GM18505 (cell line): Measurements from ENCODE around the gene KLHL40.
"Not testable (repeated sequence)": the region's sequence is repeated elsewhere in the genome, so short reads cannot be mapped to it uniquely, and the experiment has no call there.

Experiments used
- ATAC-seq: cut with Tn5 transposase; IDR thresholded peaks from one replicate; pipeline ENCODE4 v1.9.1; 2021; ENCODE audit not compliant: unreplicated experiment
- POLR2A ChIP-seq: IDR thresholded peaks from 4 replicates; pipeline ENCODE4 v1.6.1; 2011; ENCODE audit warnings: borderline replicate concordance; ENCODE audit not compliant: insufficient read depth, insufficient read length; ENCODE audit errors: extremely low read depth

Gene KLHL40

DNA sequence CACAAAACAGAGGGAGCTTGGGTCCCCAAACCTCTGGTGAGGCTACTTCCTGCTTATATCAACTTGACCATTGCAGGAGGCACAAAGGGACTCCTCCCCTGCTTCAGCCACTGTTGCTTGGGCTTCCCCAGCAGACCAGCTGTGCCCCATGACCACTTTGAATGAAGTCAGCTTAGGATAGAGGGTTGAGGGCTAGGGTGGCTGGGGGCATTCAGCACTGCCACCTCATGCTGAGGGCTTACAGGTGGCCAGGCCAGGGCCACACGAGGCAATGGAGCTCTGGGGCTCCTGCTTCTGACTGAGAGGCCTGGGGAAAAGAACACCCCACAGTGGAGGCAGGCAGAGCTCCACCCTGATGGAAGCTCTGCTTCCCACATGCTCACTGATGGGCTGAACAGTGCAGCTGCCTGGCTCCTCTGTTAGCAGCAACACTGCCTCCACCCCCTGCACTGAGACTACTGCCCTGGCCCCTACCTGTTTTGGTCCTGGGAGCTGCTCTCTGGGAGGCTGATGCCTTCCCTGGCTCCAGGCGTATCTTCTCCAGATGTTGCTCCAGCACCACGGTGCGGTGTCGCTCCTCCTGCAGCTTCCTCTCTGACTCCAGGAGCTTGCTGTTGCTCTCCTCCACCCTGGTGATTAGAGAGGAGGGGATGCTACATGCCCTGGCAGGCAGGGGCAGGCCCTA, 27.5 kb downstream of the KLHL40 start:
- no peak for TF ChIP-seq POLR2A

DNA sequence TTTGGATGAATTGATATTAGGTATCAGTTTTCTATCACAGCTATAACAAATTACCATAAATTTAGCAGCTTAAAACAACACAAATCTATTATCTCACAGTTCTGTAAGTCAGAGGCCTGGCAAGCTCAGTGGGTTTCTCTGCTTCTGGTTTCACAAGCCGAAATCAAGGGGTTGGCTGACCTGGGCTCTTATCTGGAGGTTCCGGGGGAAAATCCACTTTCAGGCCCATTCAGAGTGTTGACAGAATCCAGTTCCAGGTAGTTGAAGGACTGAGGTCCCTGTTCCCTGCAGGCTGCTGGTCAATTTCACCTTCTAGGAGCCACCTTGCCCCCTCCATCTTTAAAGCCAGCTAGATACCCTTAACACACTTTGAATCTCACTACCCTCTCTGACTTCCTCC, 28.4 kb downstream of the KLHL40 start:
- TF ChIP-seq POLR2A, result no peak
- no peak for ATAC-seq

More for the DNA sequence above, 27.5 kb downstream of the KLHL40 start:
- no peak for ATAC-seq

DNA sequence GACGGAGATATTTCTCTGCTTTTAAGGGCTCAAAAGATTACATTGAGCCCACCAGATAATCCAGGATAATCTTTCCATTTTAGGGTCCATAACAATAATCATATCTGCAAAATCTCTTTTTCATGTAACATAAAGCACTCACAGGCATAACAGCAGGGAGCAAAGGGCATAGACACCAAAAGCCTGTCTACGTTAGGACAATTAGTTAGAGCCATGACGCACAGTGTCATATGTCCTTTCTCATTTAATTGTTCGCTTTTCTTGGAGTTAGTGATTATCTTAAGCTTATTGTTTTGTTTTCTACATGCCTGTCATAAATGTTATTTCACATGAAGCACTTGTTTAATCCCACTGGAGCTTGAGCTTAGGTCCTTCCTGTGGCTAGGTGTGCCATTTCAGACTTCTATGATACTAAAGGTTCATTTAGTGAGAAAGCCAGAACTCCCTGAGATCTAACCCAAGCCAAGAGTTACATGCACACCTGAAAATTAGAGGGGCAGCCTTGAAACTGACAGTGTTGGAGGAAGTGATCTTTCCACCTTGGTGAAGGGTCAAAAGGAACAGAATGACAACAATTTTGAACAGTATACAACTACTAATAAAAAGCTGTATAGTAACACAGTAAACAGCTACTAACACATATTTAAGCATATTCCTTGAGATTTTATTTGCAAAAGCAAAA, 29.0 kb downstream of the KLHL40 start:
- no peak for TF ChIP-seq POLR2A
- no peak for ATAC-seq

DNA sequence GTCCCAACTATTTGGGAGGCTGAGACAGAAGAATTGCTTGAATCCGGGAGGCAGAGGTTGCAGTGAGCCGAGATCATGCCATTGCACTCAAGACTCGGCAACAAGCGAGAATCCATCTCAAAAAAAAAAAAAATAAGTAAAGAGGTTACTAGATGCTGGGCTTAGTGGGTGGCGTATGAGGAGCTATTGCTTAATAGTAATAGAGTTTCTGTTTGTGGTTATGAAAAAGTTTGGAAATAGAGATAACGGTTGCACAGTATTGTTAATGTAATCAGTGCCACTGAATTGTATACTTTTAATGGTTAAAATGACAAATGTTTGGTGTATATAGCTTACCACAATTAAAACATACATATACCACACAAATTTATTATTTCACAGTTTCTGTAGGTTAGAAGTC, 32.0 kb downstream of the KLHL40 start:
- no peak for ATAC-seq
- no peak for TF ChIP-seq POLR2A

DNA sequence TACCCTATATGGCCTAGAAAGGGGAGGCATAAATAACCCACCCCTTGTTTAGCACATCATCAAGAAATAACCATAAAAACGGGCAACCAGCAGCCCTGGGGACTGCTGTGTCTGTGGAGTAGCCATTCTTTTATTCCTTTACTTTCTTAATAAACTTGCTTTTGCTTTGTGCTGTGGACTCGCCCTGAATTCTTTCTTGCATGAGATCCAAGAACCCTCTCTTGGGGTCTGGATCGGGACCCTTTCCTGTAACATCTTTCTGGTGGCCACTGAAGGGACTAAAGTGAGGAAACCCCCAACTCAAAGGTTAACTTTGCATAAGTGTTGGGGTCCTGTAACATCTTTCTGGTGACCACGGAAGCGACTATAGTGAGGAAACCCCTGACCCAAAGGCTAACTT, 33.0 kb downstream of the KLHL40 start:
- TF ChIP-seq POLR2A, result no peak

DNA sequence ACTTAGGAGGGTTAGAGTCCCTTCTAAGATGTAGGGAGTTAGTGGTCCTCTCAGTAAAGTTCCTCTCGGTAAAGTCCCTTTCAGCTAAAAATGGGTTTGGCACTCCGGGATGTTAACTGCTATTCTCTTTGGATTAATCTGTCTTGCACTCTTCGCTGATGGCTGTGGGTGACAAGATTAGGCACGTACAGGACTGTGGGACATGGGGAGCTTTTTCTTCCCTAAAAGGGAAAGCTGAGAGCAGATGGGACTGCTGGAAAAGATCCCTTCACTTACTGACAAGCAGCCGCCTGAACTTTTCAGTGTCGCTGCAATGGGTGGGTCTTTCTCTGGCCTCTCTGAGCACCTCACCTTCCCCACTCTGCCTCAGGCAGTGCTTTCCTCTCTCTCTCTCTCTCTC, 33.7 kb downstream of the KLHL40 start:
- no peak for ATAC-seq
- TF ChIP-seq POLR2A, result no peak

More for the DNA sequence above, 33.0 kb downstream of the KLHL40 start:
- no peak for ATAC-seq

DNA sequence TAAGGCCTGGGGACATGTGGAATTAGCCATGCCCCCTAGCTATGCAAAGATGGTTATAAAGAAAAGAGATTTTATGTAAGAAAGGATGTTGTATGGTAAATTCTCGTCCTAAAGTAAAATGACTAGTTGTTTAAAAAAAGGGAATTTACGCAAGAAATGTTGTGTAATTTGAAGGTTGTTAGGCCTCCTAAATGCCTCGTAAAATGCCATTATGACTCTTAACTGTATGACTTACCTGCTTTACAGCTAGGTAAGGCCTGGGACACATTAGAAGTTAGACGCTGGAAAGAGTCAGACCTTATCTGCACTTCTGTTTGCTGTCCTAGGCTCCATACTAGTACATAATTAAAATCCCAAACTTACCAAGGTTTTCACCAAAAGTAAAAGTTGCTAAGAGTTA, 34.8 kb downstream of the KLHL40 start:
- ATAC-seq, result no peak
- TF ChIP-seq POLR2A, result no peak

DNA sequence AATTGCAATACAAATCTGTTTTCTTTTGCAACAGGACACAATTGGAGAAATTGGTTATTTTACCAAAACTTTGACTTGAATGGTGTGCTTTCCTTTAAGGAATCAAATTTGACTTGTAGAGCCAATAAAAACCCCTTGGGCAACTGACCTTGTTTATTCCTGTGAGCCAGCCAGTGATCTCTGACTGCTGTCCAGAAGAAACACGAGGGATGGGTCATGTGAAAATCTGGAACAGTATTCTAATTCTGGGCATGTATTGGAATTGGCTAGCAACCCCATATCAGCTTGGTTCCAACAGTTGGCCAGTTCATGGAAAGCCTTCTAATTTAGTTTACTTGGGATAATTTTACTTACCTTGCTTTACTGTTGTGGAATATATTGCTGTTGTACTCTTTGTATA, 36.4 kb downstream of the KLHL40 start:
- TF ChIP-seq POLR2A, result no peak
- ATAC-seq, result no peak

DNA sequence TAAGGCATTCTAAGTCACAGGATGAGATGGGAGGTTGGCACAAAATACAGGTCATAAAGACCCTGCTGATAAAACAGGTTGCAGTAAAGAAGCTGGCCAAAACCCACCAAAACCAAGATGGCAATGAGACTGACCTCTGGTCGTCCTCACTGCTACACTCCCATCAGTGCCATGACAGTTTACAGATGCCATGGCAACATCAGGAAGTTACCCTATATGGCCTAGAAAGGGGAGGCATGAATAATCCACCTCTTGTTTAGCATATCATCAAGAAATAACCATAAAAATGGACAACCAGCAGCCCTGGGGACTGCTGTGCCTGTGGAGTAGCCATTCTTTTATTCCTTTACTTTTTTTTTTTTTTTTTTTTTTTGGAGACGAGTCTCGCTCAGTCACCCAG, 37.1 kb downstream of the KLHL40 start:
- ATAC-seq, result not testable (repeated sequence)

DNA sequence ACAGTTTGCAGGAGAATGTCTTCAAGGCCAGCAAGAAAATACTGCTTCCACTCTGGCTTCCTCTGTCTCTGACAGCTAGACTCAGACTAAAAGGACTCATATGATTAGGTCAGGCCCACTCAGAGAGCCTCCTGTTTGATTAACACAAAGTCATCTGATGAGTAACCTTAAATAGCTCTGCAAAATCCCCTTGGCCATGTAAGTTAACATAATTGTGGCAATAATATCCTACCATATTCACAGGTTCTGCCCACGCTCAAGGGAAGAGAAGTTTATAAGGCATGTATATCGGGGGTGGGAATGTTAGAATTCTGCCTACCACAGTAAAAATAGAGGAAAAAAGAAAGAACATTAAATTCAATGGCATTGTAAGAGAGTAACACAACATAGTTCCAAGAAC, 37.9 kb downstream of the KLHL40 start:
- TF ChIP-seq POLR2A, result no peak
- no peak for ATAC-seq

DNA sequence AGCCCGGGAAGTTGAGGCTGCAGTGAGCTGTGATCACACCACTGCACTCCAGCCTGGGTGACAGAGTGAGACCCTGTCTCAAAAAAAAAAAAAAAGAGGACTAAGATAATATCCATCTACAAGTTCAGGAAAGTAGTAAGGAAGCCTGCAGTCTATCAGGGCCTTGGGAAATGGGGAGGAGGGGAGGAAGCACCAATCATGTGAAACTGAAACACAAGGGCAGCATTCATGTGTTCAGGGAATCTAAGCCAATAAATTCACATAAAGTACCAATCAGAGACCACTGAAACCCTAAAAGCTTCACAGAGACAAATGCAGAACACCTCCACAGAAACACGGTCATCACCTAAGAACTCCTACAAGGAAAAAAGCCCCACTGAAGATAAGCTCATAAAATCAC, 40.1 kb downstream of the KLHL40 start:
- TF ChIP-seq POLR2A, result no peak
- ATAC-seq, result no peak

DNA sequence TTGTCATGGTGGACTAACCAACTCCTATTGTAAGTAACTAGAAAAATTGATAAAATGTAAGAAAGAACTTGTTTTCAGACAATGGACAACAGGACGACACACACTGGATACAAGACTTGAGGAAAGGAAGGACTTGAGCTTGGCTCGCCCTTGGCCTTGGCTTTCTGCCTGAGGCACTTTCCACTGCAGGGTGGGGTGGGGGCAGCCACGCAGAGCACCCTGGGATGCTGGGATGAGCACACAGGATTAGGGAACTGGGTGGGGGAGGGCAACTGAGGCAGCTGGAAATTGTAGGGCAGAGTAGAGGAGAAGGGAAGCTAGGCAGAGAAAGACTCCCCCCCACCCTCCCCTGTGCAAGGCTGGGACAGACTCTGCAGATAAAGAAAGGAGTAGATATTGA, 42.7 kb downstream of the KLHL40 start:
- ATAC-seq, result no peak
- no peak for TF ChIP-seq POLR2A

DNA sequence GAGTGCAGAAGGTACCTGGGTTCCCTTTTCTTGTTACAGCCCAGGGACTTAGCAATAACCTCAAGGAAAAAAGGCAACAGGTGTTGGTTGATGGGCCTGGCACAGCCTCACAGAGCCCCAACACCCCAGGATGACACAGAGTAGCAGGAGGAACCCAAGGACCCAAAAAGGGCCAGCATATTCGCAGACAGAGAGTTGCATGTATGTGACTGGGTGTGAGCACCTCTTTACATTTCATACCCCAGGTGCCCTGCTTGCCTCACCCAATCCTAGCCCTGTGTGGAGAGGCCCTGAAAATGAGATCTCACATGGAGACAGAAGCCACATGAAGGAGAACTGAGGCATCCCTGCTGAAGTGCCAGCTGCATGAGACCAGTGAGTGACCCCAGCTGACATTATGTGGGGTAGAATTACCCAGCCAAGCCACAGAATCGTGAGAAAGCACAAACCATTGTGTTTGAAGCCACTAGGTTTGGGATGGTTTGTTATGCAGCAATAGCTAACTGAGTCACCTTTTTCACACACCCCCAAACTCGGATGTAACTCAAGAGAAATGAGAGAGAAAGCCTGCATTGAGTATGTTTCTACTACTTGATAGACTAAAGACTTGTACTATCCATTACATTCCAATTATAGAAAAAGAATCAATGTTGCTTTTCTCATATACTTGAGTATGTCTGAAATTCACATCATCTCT, 43.5 kb downstream of the KLHL40 start:
- no peak for ATAC-seq
- TF ChIP-seq POLR2A, result no peak
